GM18520 (cell line): Measurements from ENCODE around the gene MED13L.

Experiments
- ATAC-seq: cut with Tn5 transposase; IDR thresholded peaks from one replicate; pipeline ENCODE4 v1.9.1; 2021; ENCODE audit not compliant: unreplicated experiment

MED13L gene

DNA sequence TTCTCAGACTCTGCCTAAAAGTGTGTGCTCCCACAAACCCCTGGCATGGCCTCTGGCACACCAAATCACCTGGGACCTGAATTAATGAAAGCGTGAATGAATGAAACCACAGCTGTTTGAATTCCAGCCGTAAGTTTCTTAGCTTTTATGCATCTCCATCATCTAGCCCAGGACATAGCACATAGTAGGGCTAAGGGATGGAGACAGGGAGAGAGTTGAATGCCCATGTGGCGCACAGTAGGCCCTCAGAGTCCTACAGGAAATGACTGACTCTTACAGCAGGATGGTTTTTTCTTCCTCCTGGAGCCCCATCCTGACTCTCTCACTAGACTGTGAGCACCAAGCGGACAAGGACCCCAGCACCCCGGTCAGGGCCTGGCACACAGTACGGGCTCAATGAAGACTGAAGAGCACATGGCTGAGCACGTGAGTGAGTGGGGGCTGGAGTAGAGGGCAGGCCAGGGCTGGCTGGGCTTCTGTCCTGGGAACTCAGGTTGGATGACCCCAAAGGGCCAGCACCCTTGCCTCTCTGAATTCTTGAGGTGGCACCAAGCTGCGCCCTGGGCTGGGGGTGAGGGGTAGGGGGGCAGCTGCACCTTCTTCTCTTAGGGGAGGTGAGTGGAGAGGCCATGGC is 351.3 kb downstream of the MED13L start:
- no peak for ATAC-seq

DNA sequence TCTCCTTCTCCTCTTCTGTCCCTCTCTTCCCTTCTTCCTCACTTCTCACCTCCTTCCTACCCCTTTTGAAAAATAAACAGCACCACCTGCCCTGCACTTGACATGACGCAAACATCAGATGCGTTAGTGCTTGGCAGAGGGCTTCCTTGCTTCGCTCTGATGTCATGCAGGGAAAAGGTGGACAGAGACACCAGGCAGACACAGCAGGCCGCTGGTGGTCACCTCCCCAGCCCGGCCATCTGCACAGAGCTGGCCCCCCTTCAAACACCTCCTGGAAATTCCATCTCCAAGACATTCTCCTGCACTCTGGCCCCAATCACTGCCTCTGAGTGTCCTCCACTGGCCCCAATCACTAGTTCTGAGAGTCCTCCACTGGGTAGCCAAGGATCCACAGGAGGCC is 353.6 kb downstream of the MED13L start:
- no peak for ATAC-seq

DNA sequence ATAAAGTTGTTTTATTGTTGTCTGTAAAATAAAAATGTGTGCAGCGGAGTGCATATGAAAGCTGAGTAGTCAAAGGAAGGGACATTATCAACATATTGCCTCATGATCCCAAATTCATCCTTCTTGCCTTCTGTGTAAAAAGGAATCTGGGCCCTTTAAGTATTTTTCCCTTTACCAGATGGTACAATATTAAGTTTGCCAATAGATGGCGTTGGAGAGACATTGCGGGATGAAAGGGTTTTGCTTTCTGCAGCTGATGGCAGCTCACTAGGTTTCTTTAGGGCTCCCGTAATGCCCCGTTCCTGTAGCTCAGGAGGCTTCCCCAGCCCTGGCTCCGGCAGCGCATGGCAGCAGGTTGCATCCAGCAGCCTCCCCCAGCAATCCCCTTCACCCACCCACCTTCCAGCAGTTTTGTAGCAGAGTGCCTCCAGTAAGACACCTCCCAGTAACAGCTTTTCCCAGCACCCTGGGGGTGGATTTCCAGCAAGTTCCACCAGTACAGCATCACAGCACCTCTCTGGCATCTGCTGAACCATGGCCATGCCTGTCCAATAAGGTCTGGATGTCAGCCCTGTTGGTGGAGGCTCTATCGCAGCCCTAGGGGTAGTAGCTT is 354.4 kb downstream of the MED13L start:
- ATAC-seq = no peak

DNA sequence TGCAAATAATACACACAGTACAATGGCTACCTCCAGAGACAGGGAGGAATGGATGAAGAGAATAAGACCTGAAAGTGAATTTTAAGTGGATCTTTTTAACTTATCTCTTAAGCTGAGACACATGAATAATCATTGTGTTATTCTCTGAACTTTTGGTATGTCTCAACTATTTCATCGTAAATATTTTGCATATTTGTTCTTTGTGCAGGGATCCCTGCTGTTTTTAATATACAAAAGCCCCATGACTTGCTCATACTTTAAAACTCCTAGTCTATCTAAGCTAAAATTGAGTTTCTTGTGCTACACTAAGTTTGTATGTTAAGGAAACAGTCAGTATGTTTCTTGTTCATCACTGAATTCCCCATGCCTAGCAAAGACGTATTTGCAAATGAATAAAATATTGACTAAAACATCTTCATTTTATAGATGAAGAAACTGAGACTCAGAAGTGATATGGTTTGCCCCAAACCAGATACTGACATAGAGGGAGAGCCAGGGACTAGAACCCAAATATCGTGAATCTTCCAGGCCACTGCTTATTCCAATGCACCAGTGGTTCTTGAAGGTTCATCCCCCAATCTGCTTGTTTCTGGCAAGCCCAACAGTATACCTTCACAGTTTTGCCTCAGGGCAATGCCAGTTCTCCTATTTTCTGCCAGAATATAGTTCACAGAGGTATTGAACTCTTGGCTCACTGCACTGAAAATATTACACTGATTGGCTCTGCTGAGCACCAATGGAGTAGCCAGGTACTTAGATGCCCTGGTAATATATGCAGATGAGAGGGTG is 356.9 kb downstream of the MED13L start:
- ATAC-seq = no peak

DNA sequence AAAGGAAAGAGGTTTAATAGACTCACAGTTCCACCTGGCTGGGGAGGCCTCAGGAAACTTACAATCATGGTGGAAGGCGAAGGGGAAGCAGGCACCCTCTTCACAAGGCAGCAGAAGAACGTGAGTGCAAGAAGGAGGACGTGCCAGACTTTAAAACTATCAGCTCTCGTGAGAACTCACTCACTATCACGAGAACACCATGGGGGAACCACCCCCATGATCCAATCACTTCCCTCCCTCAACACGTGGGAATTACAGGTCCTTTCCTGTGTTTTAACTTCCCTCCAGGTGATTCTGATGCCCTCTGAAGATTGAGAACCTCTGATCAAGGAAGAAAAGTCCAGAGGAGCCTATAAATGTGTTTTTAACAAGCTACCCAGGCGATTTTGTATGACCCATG is 358.7 kb downstream of the MED13L start:
- no peak for ATAC-seq

DNA sequence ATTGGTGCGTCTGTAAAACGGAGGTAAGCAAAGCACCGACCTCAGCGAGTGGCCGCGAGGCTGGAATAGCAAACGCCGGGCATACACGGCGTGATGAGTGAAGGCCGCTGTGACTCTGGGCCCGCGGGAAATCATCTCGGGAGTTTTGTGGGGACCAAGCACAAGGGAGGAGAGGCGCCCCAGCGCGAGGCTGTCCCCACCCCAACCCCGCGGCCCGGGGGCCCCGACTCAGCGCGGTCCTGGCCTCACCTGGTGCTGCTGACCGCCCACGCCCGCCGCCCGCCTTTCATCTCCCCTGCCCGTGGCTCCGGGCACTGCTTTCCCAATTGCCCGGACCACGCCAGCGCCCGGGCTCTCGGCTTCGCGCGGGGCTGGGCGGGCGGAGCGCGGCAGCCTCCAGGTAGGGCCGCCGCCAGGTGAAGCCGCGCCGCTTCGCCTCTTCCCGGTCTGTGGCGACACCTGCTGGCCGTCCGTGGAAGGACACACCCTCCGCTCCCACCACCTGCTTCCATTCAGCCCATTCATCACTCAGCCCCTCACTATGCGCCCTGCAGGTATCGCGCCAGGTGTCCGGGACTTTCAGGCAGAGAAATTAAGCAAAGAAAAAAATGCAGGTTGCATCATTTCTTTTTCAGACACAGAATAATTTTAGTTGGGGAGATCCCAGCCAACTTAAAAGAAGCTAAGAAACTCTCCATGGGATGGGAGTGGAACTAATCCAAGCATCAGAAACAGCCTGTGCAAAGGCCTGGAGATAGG is 360.4 kb downstream of the MED13L start:
- no peak for ATAC-seq

DNA sequence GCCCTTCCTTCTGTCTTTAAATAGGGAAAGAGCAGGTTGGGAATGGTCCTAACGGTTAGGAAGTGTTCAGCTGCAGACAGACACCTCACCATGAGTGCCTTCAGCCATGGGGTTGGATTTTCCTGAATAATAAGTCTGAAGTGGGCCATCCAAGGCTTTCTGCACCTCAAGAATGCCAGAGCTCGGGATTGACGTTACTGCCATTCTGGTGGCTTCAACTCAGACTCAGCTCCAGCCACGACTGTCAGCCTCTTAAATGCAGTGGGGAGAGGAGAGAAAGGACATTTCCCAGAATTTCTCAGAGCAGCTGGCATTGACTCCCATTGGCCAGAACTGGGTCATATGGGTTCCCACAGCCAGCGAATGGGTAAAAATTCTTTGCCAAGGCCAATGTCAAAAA is 363.4 kb downstream of the MED13L start:
- ATAC-seq = no peak

DNA sequence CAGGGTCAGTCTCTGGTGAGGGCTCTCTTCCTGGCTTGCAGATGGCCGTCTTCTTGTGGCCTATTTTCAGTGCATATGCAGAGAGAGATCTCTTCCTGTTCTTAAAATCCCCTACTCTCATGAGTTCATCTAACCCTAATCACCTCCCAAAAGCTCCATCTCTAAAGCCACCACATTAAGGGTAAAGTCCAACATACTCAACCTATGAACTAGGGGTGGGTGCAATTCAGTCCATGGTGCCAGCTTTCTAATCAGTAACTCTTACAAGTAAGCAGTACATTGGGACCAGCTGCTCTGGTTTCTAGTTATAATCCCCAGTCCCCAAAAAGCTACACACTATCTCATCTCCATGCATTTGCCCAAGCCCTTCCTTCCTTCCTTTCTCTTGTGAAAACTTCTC is 365.1 kb downstream of the MED13L start:
- ATAC-seq = no peak

DNA sequence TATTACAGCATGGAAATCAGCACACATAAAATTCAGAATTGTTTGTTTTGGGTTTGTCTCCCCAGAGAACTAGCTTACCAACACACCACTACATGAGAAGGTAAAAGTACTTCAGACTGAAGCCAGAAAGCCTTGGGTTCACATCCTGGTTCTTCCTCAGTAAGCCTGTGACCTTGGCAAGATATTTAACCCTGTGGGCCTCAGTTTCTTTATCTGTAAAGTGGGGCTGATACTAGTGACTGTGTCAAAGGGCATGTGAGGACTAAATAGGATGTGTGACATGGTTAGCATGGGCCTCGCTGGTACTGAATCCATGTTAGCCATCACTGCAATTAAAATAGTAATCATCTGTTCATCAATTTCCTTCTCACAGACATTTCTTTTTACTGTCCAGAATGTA is 366.1 kb downstream of the MED13L start:
- ATAC-seq = no peak

DNA sequence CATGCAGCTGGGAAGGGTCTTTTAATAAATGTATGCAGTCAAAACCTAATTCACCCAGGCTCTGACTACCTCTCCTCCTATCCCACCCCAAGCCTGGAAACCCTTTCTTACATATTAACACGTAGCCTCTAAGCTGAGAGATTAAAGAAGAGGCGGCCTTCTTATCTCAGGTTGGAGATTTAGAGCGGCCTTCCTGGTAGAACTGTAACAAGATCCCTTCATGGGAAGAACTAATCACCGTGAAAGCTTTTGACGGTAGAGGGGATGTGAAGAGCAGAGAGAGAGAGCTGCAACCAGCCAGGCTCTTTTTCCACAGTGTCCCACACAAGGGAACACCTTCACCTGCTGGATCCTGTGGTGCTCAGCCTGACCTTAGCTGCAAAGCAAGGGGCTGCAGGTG is 367.4 kb downstream of the MED13L start:
- ATAC-seq = no peak
